Panc1 (cell line): Measurements from ENCODE around the gene PAAF1. TPM values are rescaled to one million over a fixed set of nuclear protein-coding genes. Genes with fewer than 3 reads are reported as not detected.

Experiments used
- ATAC-seq: fragments of 200-7000 bp; cut with Tn5 transposase; 2 replicates; pipeline ENCODE4 v1.9.1; 2020; ENCODE audit warnings: mild to moderate bottlenecking, moderate library complexity
- BruUV-seq: library from RNA; stranded (reverse); fragments of 400-500 nt; replicated peaks from 2 replicates; lab custom pipeline; 2021; lab: Mats Ljungman, UMichigan
- CTCF ChIA-PET: fragments of 300-600 bp; sonication (Branson Sonifier 250); formaldehyde crosslinking; loops from one replicate; lab custom pipeline; 2022; ENCODE audit warnings: antibody characterized with exemption; lab: Charles Lee
- POLR2A ChIA-PET: fragments of 300-600 bp; sonication (Branson Sonifier 250); formaldehyde crosslinking; loops from one replicate; lab custom pipeline; 2022; ENCODE audit warnings: antibody characterized with exemption; lab: Charles Lee
- DNase-seq: peaks from one replicate; pipeline ENCODE4 v3.0.0-alpha.2; 2010; ENCODE audit warnings: low read depth, low spot score
- H3K27ac ChIP-seq: 2 replicates; pipeline ENCODE4 v1.5.1; 2011; ENCODE audit warnings: mild to moderate bottlenecking, low read length, inconsistent platforms
- H3K27me3 ChIP-seq: fragments of 200-500 bp; sonication (Bioruptor generic); 2 replicates; pipeline ENCODE4 v1.6.0; 2014; ENCODE audit warnings: low read length, inconsistent platforms; ENCODE audit not compliant: control insufficient read depth, insufficient read depth
- H3K36me3 ChIP-seq: fragments of 200-500 bp; sonication (Bioruptor generic); 2 replicates; pipeline ENCODE4 v1.5.1; 2014; ENCODE audit warnings: inconsistent platforms, mild to moderate bottlenecking, low read length, moderate library complexity; ENCODE audit not compliant: control insufficient read depth, insufficient read depth
- H3K4me1 ChIP-seq: 2 replicates; pipeline ENCODE4 v1.5.1; 2011; ENCODE audit warnings: inconsistent platforms, mild to moderate bottlenecking, low read length, moderate library complexity; ENCODE audit not compliant: control insufficient read depth, insufficient read depth
- H3K4me3 ChIP-seq, 2 experiments: 2 replicates each; pipeline ENCODE4 v1.5.1; 2011 to 2012; ENCODE audit warnings: low read depth in 2 of 2, low read length in 2 of 2, mild to moderate bottlenecking in 2 of 2, inconsistent platforms in 1 of 2, moderate library complexity in 1 of 2
- H3K9me3 ChIP-seq: fragments of 200-500 bp; sonication (Bioruptor generic); 2 replicates; pipeline ENCODE4 v1.5.1; 2014; ENCODE audit warnings: low read depth, mild to moderate bottlenecking, inconsistent platforms, low read length, moderate library complexity; ENCODE audit not compliant: control insufficient read depth, insufficient read depth
- POLR2AphosphoS5 ChIP-seq: IDR thresholded peaks from 2 replicates; pipeline ENCODE4 v1.6.1; 2012; ENCODE audit warnings: mild to moderate bottlenecking, low read depth, low read length, moderate library complexity
- SIN3A ChIP-seq: IDR thresholded peaks from 2 replicates; pipeline ENCODE4 v1.6.1; 2012; ENCODE audit warnings: low read depth, mild to moderate bottlenecking, low read length, moderate library complexity, borderline replicate concordance; ENCODE audit not compliant: insufficient read depth
- TCF7L2 ChIP-seq: IDR thresholded peaks from 2 replicates; pipeline ENCODE4 v1.6.1; 2011; ENCODE audit warnings: mild to moderate bottlenecking, low read depth, low read length, inconsistent platforms
- in situ Hi-C: cut with HindIII; loops from 2 replicates; pipeline ENCODE4 v1.10.0; 2016; ENCODE audit warnings: low sequenced_read_pairs, low pct_unique_long_range_greater_than_20kb
- intact Hi-C: fragments of 100-400 bp; cut with micrococcal nuclease; formaldehyde crosslinking; loops from one replicate; pipeline ENCODE4 v1.10.0; 2022; ENCODE audit not compliant: unreplicated experiment
- total RNA-seq: library from RNA; stranded (reverse); gene quantifications from one replicate; pipeline ENCODE4 v1.2.1, GENCODE V29; 2021; ENCODE audit not compliant: unreplicated experiment
- TF ChIP-seq, protein P1 (sequence below), 2 experiments: IDR thresholded peaks; 2 replicates each; pipeline ENCODE4 v1.6.1; 2011 to 2012; ENCODE audit warnings: low read depth in 2 of 2, control low read depth in 1 of 2, low read length in 1 of 2, mild to moderate bottlenecking in 1 of 2, moderate library complexity in 1 of 2; ENCODE audit not compliant: insufficient read depth in 1 of 2
- TF ChIP-seq, protein P2 (sequence below): fragments of 450-650 bp; IDR thresholded peaks from 2 replicates; pipeline ENCODE4 v1.5.1; 2017; ENCODE audit warnings: mild to moderate bottlenecking

Gene PAAF1
- total RNA-seq, 1 experiment from 2014 or later = 22.1 TPM

DNA sequence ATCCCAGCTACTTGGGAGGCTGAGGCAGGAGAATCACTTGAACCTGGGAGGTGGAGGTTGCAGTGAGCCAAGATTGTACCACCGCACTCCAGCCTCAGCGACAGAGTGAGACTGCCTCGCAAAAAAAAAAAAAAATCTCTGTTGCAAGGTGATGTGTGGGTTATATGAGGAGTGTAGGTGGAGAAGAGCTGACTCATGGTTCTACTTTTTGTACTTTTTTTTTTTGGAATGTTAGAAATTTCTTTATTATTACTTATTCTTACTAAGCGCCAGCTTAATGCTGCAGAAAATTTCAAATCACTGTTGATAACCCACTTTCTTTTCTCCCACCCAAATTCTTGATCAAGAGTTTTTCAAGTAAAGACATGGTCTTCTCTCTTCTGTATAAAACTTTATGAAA is 44.4 kb downstream of the PAAF1 start:
- BruUV-seq = no TSS peak
- ATAC-seq (no peak), DNase-seq (no peak)
- Histone ChIP-seq H3K4me3 (no peak overlapping the region), H3K4me1 (no peaks in the 10 kb centered on the region), H3K36me3 (0 out of 2 replicates have a peak, but pooled peaks cover 2% of the 10 kb centered on the region), H3K27me3 (no peaks in the 10 kb centered on the region), H3K9me3 (no peaks in the 10 kb centered on the region), H3K27ac (no peak overlapping the region)
- POLR2A ChIA-PET = no interaction called here
- TF ChIP-seq, protein P1, sequence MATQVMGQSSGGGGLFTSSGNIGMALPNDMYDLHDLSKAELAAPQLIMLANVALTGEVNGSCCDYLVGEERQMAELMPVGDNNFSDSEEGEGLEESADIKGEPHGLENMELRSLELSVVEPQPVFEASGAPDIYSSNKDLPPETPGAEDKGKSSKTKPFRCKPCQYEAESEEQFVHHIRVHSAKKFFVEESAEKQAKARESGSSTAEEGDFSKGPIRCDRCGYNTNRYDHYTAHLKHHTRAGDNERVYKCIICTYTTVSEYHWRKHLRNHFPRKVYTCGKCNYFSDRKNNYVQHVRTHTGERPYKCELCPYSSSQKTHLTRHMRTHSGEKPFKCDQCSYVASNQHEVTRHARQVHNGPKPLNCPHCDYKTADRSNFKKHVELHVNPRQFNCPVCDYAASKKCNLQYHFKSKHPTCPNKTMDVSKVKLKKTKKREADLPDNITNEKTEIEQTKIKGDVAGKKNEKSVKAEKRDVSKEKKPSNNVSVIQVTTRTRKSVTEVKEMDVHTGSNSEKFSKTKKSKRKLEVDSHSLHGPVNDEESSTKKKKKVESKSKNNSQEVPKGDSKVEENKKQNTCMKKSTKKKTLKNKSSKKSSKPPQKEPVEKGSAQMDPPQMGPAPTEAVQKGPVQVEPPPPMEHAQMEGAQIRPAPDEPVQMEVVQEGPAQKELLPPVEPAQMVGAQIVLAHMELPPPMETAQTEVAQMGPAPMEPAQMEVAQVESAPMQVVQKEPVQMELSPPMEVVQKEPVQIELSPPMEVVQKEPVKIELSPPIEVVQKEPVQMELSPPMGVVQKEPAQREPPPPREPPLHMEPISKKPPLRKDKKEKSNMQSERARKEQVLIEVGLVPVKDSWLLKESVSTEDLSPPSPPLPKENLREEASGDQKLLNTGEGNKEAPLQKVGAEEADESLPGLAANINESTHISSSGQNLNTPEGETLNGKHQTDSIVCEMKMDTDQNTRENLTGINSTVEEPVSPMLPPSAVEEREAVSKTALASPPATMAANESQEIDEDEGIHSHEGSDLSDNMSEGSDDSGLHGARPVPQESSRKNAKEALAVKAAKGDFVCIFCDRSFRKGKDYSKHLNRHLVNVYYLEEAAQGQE (IDR thresholded peaks at IDR 0.05; ENCODE audit: insufficient read depth in 1 of 2, low read depth in 2 of 2, low read length in 1 of 2) = no peak
- TF ChIP-seq POLR2AphosphoS5 = no peak
- TF ChIP-seq, protein P2, sequence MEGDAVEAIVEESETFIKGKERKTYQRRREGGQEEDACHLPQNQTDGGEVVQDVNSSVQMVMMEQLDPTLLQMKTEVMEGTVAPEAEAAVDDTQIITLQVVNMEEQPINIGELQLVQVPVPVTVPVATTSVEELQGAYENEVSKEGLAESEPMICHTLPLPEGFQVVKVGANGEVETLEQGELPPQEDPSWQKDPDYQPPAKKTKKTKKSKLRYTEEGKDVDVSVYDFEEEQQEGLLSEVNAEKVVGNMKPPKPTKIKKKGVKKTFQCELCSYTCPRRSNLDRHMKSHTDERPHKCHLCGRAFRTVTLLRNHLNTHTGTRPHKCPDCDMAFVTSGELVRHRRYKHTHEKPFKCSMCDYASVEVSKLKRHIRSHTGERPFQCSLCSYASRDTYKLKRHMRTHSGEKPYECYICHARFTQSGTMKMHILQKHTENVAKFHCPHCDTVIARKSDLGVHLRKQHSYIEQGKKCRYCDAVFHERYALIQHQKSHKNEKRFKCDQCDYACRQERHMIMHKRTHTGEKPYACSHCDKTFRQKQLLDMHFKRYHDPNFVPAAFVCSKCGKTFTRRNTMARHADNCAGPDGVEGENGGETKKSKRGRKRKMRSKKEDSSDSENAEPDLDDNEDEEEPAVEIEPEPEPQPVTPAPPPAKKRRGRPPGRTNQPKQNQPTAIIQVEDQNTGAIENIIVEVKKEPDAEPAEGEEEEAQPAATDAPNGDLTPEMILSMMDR = no peak
- TF ChIP-seq TCF7L2 = no peak
- TF ChIP-seq SIN3A = no peak
- CTCF ChIA-PET = no interaction called here
- in situ Hi-C loops = no loop called here
- intact Hi-C loops = no loop called here

DNA sequence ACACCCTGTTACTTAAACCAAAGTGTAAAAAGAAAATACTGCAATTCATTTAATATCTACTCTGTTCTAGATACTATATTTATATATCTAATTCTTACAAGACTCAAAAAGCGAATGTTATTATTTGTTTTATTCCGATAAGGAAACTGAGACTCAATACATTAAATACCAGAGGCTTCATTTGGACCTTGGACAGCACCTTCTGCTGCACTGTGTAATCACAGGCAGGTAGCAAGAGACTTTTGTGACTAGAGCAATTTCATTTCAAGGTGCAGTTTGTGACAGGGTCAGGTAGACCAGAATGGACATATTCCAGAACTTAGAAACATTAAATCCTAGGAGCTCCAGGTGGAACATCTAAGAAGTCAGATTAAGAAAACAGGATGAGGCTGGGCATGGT is 52.6 kb downstream of the PAAF1 start:
- no peaks in the 10 kb centered on the region for H3K27me3 ChIP-seq
- H3K4me1 ChIP-seq = no peaks in the 10 kb centered on the region
- ChIA-PET POLR2A (interaction anchor here (0.7 kb wide), 1 partner anchor 241 kb away, joined by 3 read pairs; the partner anchor contains the start of genes C2CD3 and PPME1), CTCF (no interaction called here)
- H3K27ac ChIP-seq = no peak overlapping the region
- DNase-seq (no peak), ATAC-seq (no peak)
- no peaks in the 10 kb centered on the region for H3K36me3 ChIP-seq
- BruUV-seq = no TSS peak
- no peak overlapping the region for H3K4me3 ChIP-seq
- TF ChIP-seq SIN3A = no peak
- TF ChIP-seq TCF7L2 = no peak
- TF ChIP-seq, protein P1 (IDR thresholded peaks at IDR 0.05; ENCODE audit: insufficient read depth in 1 of 2, low read depth in 2 of 2, low read length in 1 of 2) = peak in 1 of 2 experiments; percentile 61; a peak in 1 of 4 replicates
- in situ Hi-C loops = no loop called here
- intact Hi-C loops = no loop called here
- H3K9me3 ChIP-seq = no peaks in the 10 kb centered on the region
